ENCODE data around the gene KRR1.
A peak's percentile ranks its signal among the peaks of the same experiment; 100 is the strongest.

DNA sequence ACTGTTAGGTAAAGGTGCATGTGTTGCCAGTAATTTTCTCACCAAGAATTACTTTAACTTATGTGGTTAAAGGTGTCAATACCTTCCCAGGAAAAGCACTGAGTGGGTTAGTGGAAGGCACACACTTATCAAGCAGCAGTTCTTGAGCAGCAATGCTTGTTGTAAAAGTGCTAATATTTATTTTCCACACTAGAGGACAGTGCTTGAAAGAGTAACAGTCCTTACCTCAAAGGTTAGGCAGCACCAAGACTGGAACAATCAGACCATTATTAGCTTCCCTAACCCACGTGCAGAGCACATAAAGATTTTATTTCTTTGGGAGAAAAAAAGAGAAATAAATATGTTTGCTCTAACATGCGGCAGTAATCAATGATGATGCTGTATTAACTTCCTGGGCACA is 48.8 kb upstream of the KRR1 start:
- TF ChIP-seq, protein P1, sequence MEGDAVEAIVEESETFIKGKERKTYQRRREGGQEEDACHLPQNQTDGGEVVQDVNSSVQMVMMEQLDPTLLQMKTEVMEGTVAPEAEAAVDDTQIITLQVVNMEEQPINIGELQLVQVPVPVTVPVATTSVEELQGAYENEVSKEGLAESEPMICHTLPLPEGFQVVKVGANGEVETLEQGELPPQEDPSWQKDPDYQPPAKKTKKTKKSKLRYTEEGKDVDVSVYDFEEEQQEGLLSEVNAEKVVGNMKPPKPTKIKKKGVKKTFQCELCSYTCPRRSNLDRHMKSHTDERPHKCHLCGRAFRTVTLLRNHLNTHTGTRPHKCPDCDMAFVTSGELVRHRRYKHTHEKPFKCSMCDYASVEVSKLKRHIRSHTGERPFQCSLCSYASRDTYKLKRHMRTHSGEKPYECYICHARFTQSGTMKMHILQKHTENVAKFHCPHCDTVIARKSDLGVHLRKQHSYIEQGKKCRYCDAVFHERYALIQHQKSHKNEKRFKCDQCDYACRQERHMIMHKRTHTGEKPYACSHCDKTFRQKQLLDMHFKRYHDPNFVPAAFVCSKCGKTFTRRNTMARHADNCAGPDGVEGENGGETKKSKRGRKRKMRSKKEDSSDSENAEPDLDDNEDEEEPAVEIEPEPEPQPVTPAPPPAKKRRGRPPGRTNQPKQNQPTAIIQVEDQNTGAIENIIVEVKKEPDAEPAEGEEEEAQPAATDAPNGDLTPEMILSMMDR (IDR thresholded peaks at IDR 0.05): peak; percentile 60
- no peak for TF ChIP-seq RFX5 (IDR thresholded peaks at IDR 0.05; ENCODE audit: low read length)

Measured in SK-N-SH (cell line).